NCI-H69 (cell line): ENCODE results near the gene BCAS3.

Experiments used
- DNase-seq: peaks from one replicate; lab custom pipeline; 2025; lab: John Stamatoyannopoulos, UW

BCAS3 gene

DNA sequence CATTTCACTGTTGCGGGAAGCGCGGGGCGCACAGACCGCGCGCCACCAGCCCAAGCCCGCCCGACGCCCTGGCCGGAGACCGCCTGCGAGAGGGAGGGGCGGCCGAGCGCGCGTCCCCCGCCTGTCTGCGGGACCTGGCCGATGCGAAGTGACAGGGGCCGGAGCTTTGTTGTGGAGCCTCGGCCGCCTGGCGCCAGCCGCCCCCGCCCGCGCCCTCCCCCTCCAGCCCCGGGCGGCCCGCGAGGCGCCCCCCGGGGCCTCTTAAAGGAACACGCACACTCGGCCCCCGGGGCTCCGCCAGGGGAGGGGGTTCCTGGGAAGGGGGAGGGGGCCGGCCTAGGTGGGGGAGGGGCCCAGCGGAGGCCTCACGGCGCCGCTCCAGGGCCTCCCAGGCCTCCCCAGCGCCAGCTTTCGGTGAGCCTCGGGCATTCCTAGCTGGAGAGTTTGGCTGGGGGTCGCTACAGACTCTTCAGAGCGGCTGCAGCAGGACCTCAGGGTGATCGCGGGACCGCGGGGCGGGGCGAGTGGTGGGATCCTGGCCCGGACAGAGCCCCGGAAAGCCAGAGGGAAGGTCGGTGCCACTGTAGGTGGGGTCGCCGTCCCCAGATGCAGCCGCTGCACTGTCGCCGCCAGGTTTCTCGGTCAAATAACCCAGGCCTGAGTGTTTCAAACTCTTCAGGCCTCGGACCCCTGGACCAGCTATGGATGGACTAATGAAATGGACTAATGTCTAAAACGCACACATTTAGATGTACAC, 719.6 kb downstream of the BCAS3 start:
- DNase-seq: peak; percentile 77

DNA sequence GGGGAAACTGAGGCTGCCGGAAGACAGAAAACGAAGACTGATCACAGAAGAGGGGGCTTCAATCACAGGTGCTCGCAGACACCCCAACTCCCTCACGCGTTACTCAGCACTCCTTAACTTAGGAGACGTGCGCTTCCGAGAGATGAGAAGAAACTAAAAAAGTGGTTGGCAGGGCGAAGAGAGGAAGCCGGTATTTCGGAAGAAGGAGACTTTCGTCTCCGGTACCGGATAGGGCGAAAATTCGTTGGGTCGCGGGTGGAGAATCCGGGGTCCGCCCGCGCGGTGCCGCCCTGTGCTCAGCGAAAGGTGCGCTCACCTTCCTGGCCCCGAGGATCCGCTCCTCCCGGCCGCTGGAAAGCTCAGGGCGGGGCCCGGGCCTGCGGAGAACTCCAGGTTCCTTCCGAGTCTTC, 721.1 kb downstream of the BCAS3 start:
- DNase-seq: peak; percentile 67

DNA sequence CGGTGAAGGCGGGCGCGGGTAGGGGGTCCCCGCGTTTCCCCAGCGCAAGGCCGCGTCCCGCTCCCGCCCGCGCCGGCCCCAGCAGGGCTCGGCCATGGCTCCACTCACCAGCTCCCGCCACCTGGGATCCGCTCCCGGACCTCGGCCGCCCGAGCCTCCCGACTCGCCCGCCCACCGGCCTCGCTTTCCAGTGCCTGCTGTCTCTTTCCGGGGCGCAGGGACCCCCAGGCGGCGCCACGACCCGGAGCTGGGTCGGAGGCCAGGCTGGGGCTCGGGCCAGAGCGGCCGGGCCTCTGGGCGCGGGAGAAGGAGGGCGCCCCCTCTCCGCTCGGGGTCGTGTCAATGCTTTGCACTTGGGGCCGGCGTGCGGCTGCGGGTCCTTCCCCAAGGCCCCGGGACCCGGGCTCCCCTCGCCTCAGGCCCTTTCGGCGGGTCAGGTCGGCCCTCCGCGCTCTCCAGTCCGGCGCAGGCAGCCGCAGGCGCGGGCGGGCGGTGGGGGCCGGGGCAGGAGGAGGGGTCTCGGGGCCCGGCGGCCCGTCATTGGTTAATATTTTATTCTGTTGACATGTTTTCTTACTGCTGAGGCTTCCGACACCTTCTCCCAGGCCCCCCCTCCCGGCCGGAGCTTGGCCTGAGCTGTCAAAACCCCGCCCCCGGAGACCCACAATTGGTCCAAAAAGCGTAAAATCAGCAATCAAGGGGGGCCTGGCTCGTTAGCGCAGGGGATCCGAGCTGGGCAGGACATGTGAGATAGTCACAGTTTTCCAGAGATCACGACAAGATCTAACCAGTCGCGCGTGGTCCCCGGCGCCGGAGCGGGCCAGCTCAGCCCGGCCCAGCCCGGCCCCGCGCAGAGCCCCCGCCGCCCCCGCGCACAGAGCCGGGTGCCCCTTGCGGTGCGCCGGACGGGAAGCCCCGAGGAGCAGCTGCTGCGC, 721.7 kb downstream of the BCAS3 start, which contains the start of gene TBX2:
Gene TBX2, plus strand, starts transcription at position 713 of the 935 bp plus-strand sequence. CDS start 334 bp downstream, outside the sequence.
- peak; percentile 94 for DNase-seq

DNA sequence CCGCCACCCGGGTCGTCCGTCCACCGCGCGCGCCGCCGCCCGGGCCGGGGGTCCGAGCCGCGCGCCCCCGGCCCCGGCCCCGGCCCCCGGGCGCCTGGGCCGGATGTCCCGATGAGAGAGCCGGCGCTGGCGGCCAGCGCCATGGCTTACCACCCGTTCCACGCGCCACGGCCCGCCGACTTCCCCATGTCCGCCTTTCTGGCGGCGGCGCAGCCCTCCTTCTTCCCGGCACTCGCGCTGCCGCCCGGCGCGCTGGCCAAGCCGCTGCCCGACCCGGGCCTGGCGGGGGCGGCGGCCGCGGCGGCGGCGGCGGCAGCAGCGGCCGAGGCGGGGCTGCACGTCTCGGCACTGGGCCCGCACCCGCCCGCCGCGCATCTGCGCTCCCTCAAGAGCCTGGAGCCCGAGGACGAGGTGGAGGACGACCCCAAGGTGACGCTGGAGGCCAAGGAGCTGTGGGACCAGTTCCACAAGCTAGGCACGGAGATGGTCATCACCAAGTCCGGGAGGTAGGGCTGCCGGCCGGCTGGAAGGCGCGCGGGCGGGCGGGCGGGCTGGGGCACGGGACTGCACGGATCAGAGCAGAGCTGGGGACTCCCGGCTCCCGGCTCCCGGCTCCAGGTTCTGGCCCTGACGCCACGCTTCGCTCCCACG, 722.5 kb downstream of the BCAS3 start:
- DNase-seq: peak; percentile 75

DNA sequence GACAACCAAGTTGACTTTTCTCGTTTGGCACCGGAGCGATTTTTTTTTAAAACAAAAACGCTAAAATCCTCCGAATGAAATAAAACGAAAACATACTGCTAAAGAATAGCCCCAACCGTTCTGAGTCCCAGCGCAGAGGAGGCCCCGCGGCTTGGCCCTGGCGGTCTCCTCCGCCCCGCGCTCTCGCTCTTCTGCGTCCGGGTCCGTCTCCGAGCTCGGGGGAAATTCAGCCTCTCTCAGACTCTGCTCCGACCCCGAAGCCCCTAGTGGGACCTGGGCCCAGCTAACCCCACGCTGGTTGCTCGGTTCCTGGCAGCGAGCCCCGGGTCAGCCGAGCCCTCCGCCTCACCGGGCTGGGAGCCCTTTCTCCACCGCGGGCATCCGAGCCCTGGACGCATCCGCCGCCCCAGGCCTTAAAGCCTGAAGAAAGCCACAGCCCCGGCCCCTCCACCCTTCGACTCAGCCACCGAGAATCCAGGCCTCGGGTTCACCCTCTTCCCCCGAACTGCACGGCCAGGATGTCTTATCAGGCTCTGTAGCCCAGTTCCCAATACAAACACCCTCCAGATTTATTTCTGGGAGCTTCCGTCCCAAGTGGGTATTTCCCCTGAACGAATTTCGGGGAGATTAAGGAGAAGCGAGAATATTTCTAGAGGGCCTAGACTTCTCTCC, 723.2 kb downstream of the BCAS3 start:
- DNase-seq: no peak

DNA sequence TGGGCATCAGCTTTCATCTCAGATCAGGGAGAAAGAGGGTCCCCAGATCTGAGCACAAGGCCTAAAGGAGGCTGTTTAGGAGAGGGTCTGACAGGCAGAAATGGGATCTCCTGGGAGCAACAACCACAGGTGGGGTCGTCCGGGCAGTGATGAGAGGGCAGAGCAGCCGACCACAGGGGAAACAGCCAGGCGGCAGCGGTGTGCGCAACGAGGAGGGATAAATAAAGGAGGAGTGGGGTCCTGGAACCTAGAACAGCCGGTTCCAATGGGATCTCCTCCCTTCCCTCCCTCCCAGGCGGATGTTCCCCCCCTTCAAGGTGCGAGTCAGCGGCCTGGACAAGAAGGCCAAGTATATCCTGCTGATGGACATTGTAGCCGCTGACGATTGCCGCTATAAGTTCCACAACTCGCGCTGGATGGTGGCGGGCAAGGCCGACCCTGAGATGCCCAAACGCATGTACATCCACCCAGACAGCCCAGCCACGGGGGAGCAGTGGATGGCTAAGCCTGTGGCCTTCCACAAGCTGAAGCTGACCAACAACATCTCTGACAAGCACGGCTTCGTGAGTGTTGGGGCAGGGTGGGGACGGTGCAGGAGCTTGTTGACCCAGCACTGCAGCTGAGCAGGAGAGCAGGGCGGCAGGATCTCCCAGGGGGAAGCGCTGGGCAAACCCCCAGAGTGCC, 723.9 kb downstream of the BCAS3 start:
- DNase-seq: no peak

DNA sequence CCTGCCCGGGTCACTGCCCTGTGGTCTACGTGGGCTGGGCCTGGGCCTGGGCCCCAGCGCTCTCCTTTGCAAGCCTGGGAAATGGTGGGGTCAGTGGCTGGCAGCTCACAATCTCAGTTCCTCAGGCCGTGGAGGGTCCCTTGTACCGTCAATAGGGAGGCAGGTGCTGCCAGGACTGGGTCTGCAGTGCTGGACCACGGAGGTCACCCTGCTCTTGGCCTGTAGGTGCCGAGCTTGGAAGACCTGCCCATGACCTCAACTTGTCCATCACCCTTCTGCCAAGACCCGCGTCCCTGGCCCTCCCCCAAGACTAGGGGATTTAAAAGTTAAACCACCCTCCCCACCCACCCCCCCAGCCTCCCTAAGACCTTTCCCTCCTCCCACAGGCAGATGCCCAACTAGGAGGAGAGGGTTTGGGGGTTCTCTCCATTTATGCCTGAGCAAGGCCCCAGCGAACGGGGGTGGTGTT, 724.5 kb downstream of the BCAS3 start:
- DNase-seq: no peak

DNA sequence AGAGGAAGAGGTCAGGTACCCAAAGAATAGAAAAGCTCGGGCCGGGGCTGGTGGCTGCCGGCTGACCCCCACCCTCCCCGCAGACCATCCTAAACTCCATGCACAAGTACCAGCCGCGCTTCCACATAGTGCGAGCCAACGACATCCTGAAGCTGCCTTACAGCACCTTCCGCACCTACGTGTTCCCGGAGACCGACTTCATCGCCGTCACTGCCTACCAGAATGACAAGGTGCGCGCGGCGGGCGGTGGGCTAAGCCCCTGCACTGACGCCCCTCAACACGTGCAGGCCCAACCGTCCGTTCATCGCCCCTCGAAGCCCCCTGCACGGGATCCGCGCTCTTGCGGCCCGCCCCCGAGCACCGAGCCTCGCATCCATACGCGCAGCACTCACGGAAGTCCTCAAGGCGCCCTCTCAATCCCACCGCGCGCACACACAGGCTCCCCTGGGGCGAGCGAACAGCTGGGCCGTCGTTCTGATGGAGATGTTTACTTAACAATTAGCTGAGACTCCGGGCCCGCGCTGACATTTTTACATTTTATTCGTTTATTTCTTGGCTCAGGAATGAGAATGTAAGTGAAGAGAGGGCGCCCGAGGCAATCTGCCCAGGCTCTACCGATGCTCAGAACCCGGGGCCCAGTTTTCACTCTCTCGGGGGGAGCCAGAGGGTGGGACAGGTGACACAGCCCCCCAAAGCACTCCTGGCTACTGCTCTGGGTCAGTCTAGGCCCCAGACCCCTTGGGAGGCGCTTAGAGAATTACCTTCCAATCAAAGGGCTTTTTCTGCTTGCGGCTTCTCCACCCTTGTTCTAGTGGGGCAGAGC, 725.5 kb downstream of the BCAS3 start:
- peak; percentile 97 for DNase-seq

DNA sequence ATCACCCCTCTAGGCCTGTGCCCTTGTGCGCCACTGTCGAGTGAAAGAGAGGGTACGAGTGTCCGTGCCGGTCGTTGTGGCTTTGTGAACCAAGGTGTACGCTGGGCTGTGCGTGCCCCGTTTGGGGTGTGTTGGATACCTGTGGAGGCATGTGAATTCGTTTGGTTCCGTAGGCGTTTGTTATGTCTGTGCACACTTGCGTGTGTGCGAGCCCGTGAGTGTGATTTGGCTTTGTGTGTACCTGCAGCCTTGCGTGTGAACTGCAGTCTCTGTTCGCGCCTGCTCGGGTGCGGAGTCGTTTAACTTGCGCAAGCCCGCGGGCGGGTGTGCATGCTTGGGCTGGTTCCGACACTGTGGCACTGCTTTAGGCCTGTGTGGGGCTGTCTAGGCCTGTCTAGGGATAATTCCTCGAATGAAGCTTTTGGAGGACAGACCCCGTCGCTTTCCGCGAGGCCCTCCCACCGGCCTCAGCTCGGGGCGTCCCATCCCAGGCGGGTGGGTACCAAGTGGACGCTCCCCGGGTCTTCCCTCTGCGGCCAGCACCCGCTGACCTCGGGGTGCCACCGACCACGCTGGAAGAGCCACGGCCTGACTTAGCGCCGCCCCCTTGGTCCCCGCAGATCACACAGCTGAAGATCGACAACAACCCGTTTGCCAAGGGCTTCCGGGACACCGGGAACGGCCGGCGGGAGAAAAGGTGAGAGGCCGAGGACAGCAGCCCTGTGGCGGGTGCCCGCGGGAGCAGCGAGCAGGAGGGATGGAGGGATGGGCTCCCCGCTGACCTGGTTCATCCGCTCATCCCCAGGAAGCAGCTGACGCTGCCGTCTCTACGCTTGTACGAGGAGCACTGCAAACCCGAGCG, 726.4 kb downstream of the BCAS3 start:
- DNase-seq: peak; percentile 66

DNA sequence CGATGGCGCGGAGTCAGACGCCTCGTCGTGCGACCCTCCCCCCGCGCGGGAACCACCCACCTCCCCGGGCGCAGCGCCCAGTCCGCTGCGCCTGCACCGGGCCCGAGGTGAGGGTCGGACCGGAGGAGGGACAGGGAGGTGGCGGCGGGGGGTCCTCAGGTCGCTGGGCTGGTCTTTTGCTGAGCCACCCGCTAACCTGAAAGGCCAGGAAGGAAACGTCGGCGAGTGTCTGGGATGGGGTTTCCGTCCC, 726.9 kb downstream of the BCAS3 start:
- no peak for DNase-seq

DNA sequence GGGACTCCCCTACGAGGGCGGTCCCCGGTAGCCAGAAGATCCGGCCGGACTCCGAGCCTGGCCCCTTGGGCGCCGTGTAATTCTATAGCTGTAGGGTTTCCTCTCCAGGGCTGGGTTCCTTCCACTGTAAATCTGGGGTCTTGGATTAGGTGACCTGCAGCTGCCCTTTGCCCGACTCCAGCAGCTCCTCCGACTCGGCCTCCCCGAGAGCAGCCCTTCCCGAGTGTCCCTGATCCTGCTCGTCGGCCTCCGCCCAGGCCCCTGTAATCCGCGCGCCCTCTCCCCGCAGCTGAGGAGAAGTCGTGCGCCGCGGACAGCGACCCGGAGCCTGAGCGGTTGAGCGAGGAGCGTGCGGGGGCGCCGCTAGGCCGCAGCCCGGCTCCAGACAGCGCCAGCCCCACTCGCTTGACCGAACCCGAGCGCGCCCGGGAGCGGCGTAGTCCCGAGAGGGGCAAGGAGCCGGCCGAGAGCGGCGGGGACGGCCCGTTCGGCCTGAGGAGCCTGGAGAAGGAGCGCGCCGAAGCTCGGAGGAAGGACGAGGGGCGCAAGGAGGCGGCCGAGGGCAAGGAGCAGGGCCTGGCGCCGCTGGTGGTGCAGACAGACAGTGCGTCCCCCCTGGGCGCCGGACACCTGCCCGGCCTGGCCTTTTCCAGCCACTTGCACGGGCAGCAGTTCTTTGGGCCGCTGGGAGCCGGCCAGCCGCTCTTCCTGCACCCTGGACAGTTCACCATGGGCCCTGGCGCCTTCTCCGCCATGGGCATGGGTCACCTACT, 727.4 kb downstream of the BCAS3 start:
- DNase-seq: no peak

DNA sequence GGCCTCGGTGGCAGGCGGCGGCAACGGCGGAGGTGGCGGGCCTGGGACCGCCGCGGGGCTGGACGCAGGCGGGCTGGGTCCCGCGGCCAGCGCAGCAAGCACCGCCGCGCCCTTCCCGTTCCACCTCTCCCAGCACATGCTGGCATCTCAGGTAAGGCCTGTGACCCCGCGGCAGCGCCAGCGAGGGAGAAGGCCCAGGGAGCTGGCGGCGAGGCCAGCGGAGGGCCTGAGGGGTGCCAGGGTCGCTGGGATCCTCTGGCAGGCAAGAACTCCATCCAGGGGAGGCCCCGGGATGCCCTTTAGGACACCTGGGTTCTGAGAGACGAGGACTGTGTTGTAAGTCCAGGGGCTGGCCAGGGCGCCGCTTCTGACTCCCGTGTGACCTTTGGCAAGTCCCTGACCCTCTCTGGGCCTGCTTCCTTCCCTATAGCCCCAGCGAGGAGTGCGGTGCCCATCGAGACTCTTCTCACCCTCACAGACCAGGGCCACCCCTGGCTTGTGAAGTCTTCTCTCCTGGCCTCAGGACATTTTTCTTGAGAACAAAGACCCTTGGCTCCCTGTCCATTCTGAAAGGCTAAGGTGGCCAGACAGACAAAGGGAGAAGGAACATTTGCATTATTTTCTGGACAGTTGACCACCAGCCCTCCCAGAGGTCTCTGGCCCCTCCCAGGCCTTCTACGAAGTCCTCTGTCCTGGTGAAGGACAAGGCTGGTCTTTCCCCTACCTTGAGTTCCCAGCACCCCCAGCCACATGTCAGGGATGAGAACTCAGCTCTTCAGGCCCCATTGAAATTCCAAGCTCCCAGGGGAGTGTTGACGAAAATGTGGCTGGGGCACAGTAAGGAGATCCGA, 728.3 kb downstream of the BCAS3 start:
- no peak for DNase-seq

DNA sequence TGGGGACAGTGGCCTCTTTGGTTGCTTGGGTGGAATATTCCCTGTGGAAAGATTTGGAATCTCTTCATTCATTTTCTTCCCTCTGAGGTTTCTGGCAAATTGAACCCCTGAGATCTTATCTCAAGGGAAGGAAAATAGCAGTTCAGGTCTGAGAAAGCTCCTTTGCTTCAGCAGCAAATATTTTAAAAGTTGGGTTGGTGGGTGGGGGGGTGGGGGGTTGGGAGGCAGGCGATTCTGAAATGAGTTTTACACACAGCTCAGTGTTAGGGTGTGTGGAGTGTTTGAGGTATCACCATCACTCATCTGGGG, 728.8 kb downstream of the BCAS3 start:
- no peak for DNase-seq

DNA sequence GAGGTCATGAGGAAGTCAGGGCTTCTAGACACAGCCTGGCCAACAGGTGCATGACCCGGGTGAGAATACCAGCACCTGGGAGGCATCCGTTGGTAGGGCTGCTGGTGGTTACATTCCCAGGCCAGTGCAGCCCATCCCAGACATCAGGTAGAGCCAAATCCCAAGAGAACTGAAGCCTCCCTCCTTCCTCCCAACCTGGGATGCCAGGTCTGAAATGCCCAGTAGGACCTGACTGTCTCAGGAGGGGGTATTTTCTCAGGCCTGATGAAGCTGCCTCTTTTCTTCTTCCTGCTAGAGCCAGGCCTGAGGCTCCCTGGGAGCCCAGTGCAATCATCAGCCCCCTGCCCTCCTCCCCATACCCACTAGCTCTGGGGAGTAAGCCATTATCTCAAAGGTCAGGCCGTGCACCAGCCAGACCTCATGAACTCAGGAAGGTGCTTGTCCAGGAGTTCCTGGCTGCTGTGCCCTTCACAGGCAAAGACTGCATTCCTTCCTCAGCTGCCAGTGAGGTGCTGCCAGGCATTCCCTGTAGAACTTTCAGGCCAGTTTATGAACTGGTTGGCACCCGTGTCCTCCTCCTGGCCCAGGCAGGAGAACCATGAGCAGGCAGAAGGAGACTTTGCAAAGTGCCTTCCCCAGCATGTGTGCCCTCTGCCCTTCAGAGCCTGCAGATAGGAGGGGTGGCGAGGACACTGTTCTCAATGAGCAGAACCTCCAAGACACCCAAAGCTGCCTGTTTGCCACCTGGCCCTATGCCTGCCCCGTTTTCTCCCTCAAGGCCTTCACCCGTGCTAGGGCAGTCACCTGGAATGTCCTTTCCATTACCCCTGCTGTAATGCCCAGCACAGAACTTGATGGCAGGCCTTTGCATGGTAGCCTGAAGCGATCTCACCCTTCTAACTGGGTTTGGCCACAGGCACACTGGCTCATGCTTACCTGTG, 729.6 kb downstream of the BCAS3 start:
- no peak for DNase-seq

DNA sequence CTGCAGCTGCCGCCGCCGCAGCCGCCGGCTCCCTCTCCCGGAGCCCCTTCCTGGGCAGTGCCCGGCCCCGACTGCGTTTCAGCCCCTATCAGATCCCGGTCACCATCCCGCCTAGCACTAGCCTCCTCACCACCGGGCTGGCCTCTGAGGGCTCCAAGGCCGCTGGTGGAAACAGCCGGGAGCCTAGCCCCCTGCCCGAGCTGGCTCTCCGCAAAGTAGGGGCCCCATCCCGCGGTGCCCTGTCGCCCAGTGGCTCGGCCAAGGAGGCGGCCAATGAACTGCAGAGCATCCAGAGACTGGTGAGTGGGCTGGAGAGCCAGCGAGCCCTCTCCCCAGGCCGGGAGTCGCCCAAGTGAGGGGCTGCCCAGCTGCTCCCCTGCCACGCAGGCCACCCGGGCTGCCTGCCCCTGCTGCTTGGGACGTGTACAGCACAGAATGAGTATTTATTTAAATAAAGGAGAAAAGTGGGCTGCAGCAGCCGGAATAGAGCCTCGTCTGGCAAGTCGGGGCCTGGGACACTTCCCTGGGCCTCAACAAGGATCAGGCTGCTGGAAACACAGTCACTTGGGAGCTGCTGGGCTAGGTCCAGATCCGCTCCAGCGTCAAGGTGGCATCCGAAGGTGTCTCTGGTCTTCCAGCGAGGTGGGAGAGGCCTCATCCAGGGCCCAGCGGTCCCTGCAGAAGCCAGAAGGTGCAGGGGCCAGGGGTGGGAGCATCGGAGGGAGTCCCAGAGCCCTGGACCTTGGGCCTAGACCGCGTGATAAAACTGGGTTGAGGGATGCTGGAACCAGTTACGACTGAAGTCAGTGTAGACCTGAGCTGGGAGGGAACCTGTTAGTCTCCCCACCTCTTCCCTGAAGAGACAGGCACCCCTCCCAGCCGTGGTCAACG, 730.7 kb downstream of the BCAS3 start:
- DNase-seq: peak; percentile 36
